B cell (primary cell): ENCODE measurements around the gene RASL10B. TPM values are rescaled to one million over a fixed set of nuclear protein-coding genes. Genes with fewer than 3 reads are reported as not detected.

Experiments used
- ATAC-seq: fragments of 200-7000 bp; cut with Tn5 transposase; one replicate; pipeline ENCODE4 v1.10.0; 2021; ENCODE audit warnings: low read depth, mild to moderate bottlenecking, moderate number of reproducible peaks, moderate library complexity
- CTCF ChIA-PET: fragments of 350-600 bp; sonication (Branson Sonifier 250); formaldehyde crosslinking; loops from one replicate; lab custom pipeline; 2021; ENCODE audit warnings: antibody characterized with exemption, inconsistent platforms; lab: Charles Lee
- POLR2A ChIA-PET: fragments of 350-600 bp; sonication (Branson Sonifier 250); formaldehyde crosslinking; loops from one replicate; lab custom pipeline; 2021; ENCODE audit warnings: antibody characterized with exemption; lab: Charles Lee
- DNase-seq: peaks from one replicate; pipeline ENCODE4 v3.0.0; 2013
- H2AFZ ChIP-seq: 2 replicates; pipeline ENCODE4 v1.6.1; 2012; ENCODE audit warnings: mild to moderate bottlenecking, low read depth, low read length; ENCODE audit not compliant: insufficient read depth, poor library complexity, severe bottlenecking
- H3K27ac ChIP-seq, 2 donors: 1 replicate in 1 of 2; 2 replicates in 1 of 2; pipeline ENCODE4 v1.5.1; 2012 to 2013; ENCODE audit warnings: low read length in 2 of 2, mild to moderate bottlenecking in 2 of 2, moderate library complexity in 1 of 2
- H3K27me3 ChIP-seq, 4 experiments: fragments of 200-600 bp in 1 of 4; sonication (generic) in 1 of 4; replicated peaks in 1 of 4; 1 replicate in 2 of 4; 2 replicates in 2 of 4; pipeline versions ENCODE4 v1.6.1 to v1.7.0; 2013 to 2016; ENCODE audit warnings: low read length in 3 of 4, mild to moderate bottlenecking in 2 of 4, mixed read lengths in 1 of 4, moderate library complexity in 1 of 4; ENCODE audit not compliant: insufficient read depth in 4 of 4, control insufficient read depth in 3 of 4; ENCODE audit errors: control extremely low read depth in 1 of 4
- H3K36me3 ChIP-seq, 2 experiments: replicated peaks in 1 of 2; 1 replicate in 1 of 2; 2 replicates in 1 of 2; pipeline versions ENCODE4 v1.6.1 to v1.7.1; 2013; ENCODE audit warnings: low read length in 1 of 2; ENCODE audit not compliant: insufficient read depth in 2 of 2, control insufficient read depth in 1 of 2; ENCODE audit errors: control extremely low read depth in 1 of 2, extremely low read depth in 1 of 2
- H3K4me1 ChIP-seq, 2 donors: fragments of 200-600 bp in 1 of 2; sonication (generic) in 1 of 2; 1 replicate in 1 of 2; 2 replicates in 1 of 2; pipeline versions ENCODE4 v1.5.1 to v1.6.1; 2013 to 2017; ENCODE audit warnings: low read length in 2 of 2; ENCODE audit not compliant: control insufficient read depth in 2 of 2, insufficient read depth in 2 of 2
- H3K4me2 ChIP-seq: replicated peaks from 2 replicates; pipeline ENCODE3; 2012; ENCODE audit warnings: mild to moderate bottlenecking, low read depth, low read length; ENCODE audit not compliant: poor library complexity, severe bottlenecking
- H3K4me3 ChIP-seq, 5 experiments: fragments of 200-600 bp in 1 of 5; sonication (generic) in 1 of 5; 1 replicate in 3 of 5; 2 replicates in 2 of 5; pipeline versions ENCODE4 v1.5.1 to v1.7.0; 2011 to 2016; ENCODE audit warnings: low read length in 4 of 5, mild to moderate bottlenecking in 4 of 5, low read depth in 2 of 5, control low read depth in 1 of 5, moderate library complexity in 1 of 5; ENCODE audit not compliant: insufficient read depth in 1 of 5; ENCODE audit errors: control extremely low read depth in 1 of 5, extremely low read depth in 1 of 5
- H3K79me2 ChIP-seq: fragments of 200-600 bp; sonication (generic); one replicate; pipeline ENCODE4 v1.6.0; 2016; ENCODE audit warnings: low read length; ENCODE audit not compliant: control insufficient read depth, insufficient read depth
- H3K9ac ChIP-seq: fragments of 200-600 bp; sonication (generic); 2 replicates; pipeline ENCODE4 v1.6.1; 2017; ENCODE audit warnings: mild to moderate bottlenecking, low read length, moderate library complexity
- H3K9me3 ChIP-seq, 3 donors: one replicate each; pipeline versions ENCODE4 v1.6.1 to v1.7.1; 2013; ENCODE audit warnings: low read length in 2 of 3; ENCODE audit not compliant: control insufficient read depth in 2 of 3, insufficient read depth in 1 of 3; ENCODE audit errors: control extremely low read depth in 1 of 3
- H4K20me1 ChIP-seq: 2 replicates; pipeline ENCODE4 v1.6.0; 2012; ENCODE audit warnings: mild to moderate bottlenecking, low read length; ENCODE audit not compliant: insufficient read depth, control insufficient read depth, poor library complexity, severe bottlenecking
- H3K27ac Mint-ChIP-seq: one replicate; pipeline ENCODE4 v1.8.0; 2021; ENCODE audit warnings: mixed read lengths
- H3K27me3 Mint-ChIP-seq: one replicate; pipeline ENCODE4 v1.8.0; 2021; ENCODE audit warnings: mixed read lengths
- H3K4me1 Mint-ChIP-seq: one replicate; pipeline ENCODE4 v1.8.0; 2021; ENCODE audit warnings: mixed read lengths
- H3K4me3 Mint-ChIP-seq: one replicate; pipeline ENCODE4 v1.8.0; 2021; ENCODE audit warnings: mixed read lengths
- H3K9me3 Mint-ChIP-seq: one replicate; pipeline ENCODE4 v1.8.0; 2022; ENCODE audit warnings: mixed read lengths; ENCODE audit not compliant: insufficient read depth
- CTCF ChIP-seq: fragments of 200-600 bp; IDR thresholded peaks from one replicate; pipeline ENCODE4 v1.8.0; 2022; ENCODE audit warnings: antibody characterized with exemption, mild to moderate bottlenecking
- EZH2 ChIP-seq: IDR thresholded peaks from 2 replicates; pipeline ENCODE4 v1.6.1; 2012; ENCODE audit warnings: borderline replicate concordance, low read depth, mild to moderate bottlenecking, moderate library complexity, low read length; ENCODE audit not compliant: insufficient read depth, poor library complexity, severe bottlenecking
- WGBS: methylation state at CpG from one replicate; pipeline ENCODE4 v1.1.5; 2013; ENCODE audit warnings: missing lambda C conversion rate; ENCODE audit not compliant: insufficient coverage; 5-methylcytosine and 5-hydroxymethylcytosine counted together
- intact Hi-C: fragments of 100-400 bp; cut with micrococcal nuclease; formaldehyde crosslinking; loops from one replicate; pipeline ENCODE4 v1.10.0; 2022
- polyA plus RNA-seq: library from polyadenylated mRNA; depleted of rRNA; stranded (reverse); fragments of >200 nt; gene quantifications from 2 replicates; pipeline ENCODE4 v1.2.3, GENCODE V29; 2012
- total RNA-seq, 2 donors: library from RNA; stranded (reverse); fragments of 120-200 nt in 1 of 2; gene quantifications; 1 replicate in 1 of 2; 2 replicates in 1 of 2; pipeline versions ENCODE4 v1.2.3 to v1.2.4, GENCODE V29; 2013 to 2022

The RASL10B gene
- total and polyA plus RNA-seq, 2 donors (not counting 1 experiment from before 2014, with no cell fraction given) = 0.06 TPM; not detected in 1

GRCh38 chr17:35693662-35694061, 37.8 kb upstream of the RASL10B start:
- no peak overlapping the region for H3K4me3 ChIP-seq
- WGBS = 100% methylated on average over 2 of the region's 3 CpGs
- intact Hi-C loops = no loop called here
- TF ChIP-seq EZH2 (no peak), CTCF (no peak)
- no peak overlapping the region for H3K27ac ChIP-seq
- no peak overlapping the region for H3K4me2 ChIP-seq
- no peaks in the 10 kb centered on the region for H3K79me2 ChIP-seq
- ATAC-seq (no peak), DNase-seq (no peak)
- H3K4me3 Mint-ChIP-seq = no peak overlapping the region
- ChIA-PET POLR2A (no interaction called here), CTCF (no interaction called here)
- no peak overlapping the region for H3K9ac ChIP-seq
- peaks cover 7 to 71% of the 10 kb centered on the region in 2 experiments for H3K36me3 ChIP-seq
- H3K27me3 Mint-ChIP-seq = no peaks in the 10 kb centered on the region
- no peaks in the 10 kb centered on the region for H3K9me3 Mint-ChIP-seq
- no peaks in the 10 kb centered on the region for H3K4me1 ChIP-seq
- no peaks in the 10 kb centered on the region for H3K9me3 ChIP-seq
- H2AFZ ChIP-seq = no peak overlapping the region
- no peak overlapping the region for H3K27ac Mint-ChIP-seq
- no peaks in the 10 kb centered on the region for H3K27me3 ChIP-seq
- no peaks in the 10 kb centered on the region for H3K4me1 Mint-ChIP-seq
- peaks cover 5% of the 10 kb centered on the region for H4K20me1 ChIP-seq

- WGBS = 100% methylated on average over 2 of the region's 2 CpGs
- Mint-ChIP-seq H3K27me3 (no peaks in the 10 kb centered on the region), H3K27ac (no peak overlapping the region), H3K9me3 (no peaks in the 10 kb centered on the region), H3K4me3 (no peak overlapping the region), H3K4me1 (no peaks in the 10 kb centered on the region)
- Histone ChIP-seq H3K79me2 (no peaks in the 10 kb centered on the region), H3K36me3 (peaks cover 5 to 62% of the 10 kb centered on the region in 2 experiments), H4K20me1 (peaks cover 5% of the 10 kb centered on the region), H3K9me3 (no peaks in the 10 kb centered on the region), H3K4me2 (no peak overlapping the region), H3K27ac (no peak overlapping the region), H3K27me3 (no peaks in the 10 kb centered on the region), H3K4me3 (no peak overlapping the region), H3K4me1 (no peaks in the 10 kb centered on the region), H2AFZ (no peak overlapping the region), H3K9ac (no peak overlapping the region)
- POLR2A ChIA-PET = no interaction called here
- DNase-seq (no peak), ATAC-seq (no peak)
- intact Hi-C loops = no loop called here
- TF ChIP-seq EZH2 = no peak
- TF ChIP-seq CTCF = no peak
- CTCF ChIA-PET = interaction anchor here (0.9 kb wide), 1 partner anchor 52 kb away, joined by 3 read pairs; no protein-coding TSS in a partner anchor
These were observed 36.5 kb upstream of the RASL10B start for GRCh38 chr17:35694906-35695305.
